Vagina (tissue), 2 donors: ENCODE results near the gene SLC17A3.

Experiments
- CTCF ChIP-seq, 3 experiments: fragments of 450-650 bp in 2 of 3; fragments of 200-600 bp in 1 of 3; sonication (generic) in 1 of 3; IDR thresholded peaks; one replicate each; pipeline ENCODE4 v1.5.1; 2017 to 2019; ENCODE audit warnings: antibody characterized with exemption in 3 of 3, mild to moderate bottlenecking in 2 of 3, moderate library complexity in 2 of 3
- POLR2AphosphoS5 ChIP-seq, 2 donors: sonication (generic); formaldehyde crosslinking; IDR thresholded peaks; one replicate each; pipeline ENCODE4 v1.9.0; 2017; ENCODE audit warnings: antibody characterized with exemption in 2 of 2, mild to moderate bottlenecking in 2 of 2, low read depth in 1 of 2; ENCODE audit not compliant: insufficient read depth in 1 of 2

- TF ChIP-seq POLR2AphosphoS5 (IDR thresholded peaks at IDR 0.05; ENCODE audit: insufficient read depth in 1 of 2, low read depth in 1 of 2): no peak
- TF ChIP-seq CTCF (IDR thresholded peaks at IDR 0.05): no peak
Observed at GRCh38 chr6:25831532-25832306, 42.3 kb downstream of the SLC17A3 start, which contains the start of gene SLC17A1.
